GM23248 (cell line): ENCODE results near the gene OR2L2. TPM values are rescaled to one million over a fixed set of nuclear protein-coding genes. Genes with fewer than 3 reads are reported as not detected.

Experiments used
- DNase-seq: peaks from one replicate; pipeline ENCODE4 v3.0.0-alpha.2; 2015
- H2AFZ ChIP-seq: fragments of 200-600 bp; sonication (generic); 2 replicates; pipeline ENCODE4 v1.6.1; 2016; ENCODE audit warnings: antibody characterized with exemption
- H3F3A ChIP-seq: fragments of 200-600 bp; sonication (generic); 2 replicates; pipeline ENCODE4 v1.6.1; 2016; ENCODE audit warnings: mild to moderate bottlenecking, antibody characterized with exemption, mixed run types; ENCODE audit not compliant: insufficient read depth
- H3K27ac ChIP-seq: fragments of 200-600 bp; sonication (generic); 2 replicates; pipeline ENCODE4 v1.5.1; 2016; ENCODE audit warnings: mild to moderate bottlenecking
- H3K27me3 ChIP-seq: fragments of 200-600 bp; sonication (generic); replicated peaks from 2 replicates; pipeline ENCODE4 v1.6.1; 2016; ENCODE audit warnings: mild to moderate bottlenecking; ENCODE audit not compliant: insufficient read depth
- H3K36me3 ChIP-seq: fragments of 200-600 bp; sonication (generic); 2 replicates; pipeline ENCODE4 v1.6.1; 2016; ENCODE audit warnings: low read depth, mild to moderate bottlenecking
- H3K4me1 ChIP-seq: fragments of 200-600 bp; sonication (generic); 2 replicates; pipeline ENCODE4 v1.6.1; 2016; ENCODE audit warnings: mild to moderate bottlenecking; ENCODE audit not compliant: insufficient read depth
- H3K4me2 ChIP-seq: fragments of 200-600 bp; sonication (generic); one replicate; pipeline ENCODE4 v1.6.1; 2016; ENCODE audit warnings: mild to moderate bottlenecking; ENCODE audit not compliant: unreplicated experiment
- H3K4me3 ChIP-seq: fragments of 200-600 bp; sonication (generic); 2 replicates; pipeline ENCODE4 v1.5.1; 2016; ENCODE audit warnings: mild to moderate bottlenecking
- H3K79me2 ChIP-seq: fragments of 200-600 bp; sonication (generic); 2 replicates; pipeline ENCODE4 v1.6.1; 2016; ENCODE audit warnings: mild to moderate bottlenecking; ENCODE audit not compliant: insufficient read depth
- H3K9ac ChIP-seq: fragments of 200-600 bp; sonication (generic); 2 replicates; pipeline ENCODE4 v1.6.1; 2016; ENCODE audit warnings: mild to moderate bottlenecking
- H3K9me2 ChIP-seq: fragments of 200-600 bp; sonication (generic); 2 replicates; pipeline ENCODE4 v1.6.1; 2016; ENCODE audit warnings: mixed run types, mild to moderate bottlenecking, moderate library complexity; ENCODE audit not compliant: insufficient read depth
- H3K9me3 ChIP-seq: fragments of 200-600 bp; sonication (generic); one replicate; pipeline ENCODE4 v1.6.1; 2017; ENCODE audit warnings: low read depth
- H4K20me1 ChIP-seq: fragments of 200-600 bp; sonication (generic); 2 replicates; pipeline ENCODE4 v1.6.0; 2016; ENCODE audit not compliant: insufficient read depth
- EZH2 ChIP-seq: fragments of 200-600 bp; sonication (generic); IDR thresholded peaks from 2 replicates; pipeline ENCODE4 v1.6.1; 2018; ENCODE audit warnings: antibody characterized with exemption, mild to moderate bottlenecking; ENCODE audit not compliant: insufficient read depth, poor library complexity, severe bottlenecking
- EZH2phosphoT487 ChIP-seq: fragments of 200-600 bp; sonication (generic); IDR thresholded peaks from 2 replicates; pipeline ENCODE4 v1.6.1; 2018; ENCODE audit warnings: antibody characterized with exemption, moderate library complexity, mild to moderate bottlenecking, low read depth; ENCODE audit not compliant: insufficient read depth
- WGBS, 2 experiments: methylation state at CpG; one replicate each; pipeline ENCODE4 v1.1.6; 2015 to 2017; ENCODE audit warnings: low lambda C conversion rate in 2 of 2, low coverage in 1 of 2; ENCODE audit errors: missing lambda C conversion rate in 2 of 2; 5-methylcytosine and 5-hydroxymethylcytosine counted together
- in situ Hi-C: fragments of 300-500 bp; cut with MboI; formaldehyde crosslinking; loops from 2 replicates; pipeline ENCODE4 v1.15.0; 2020
- polyA plus RNA-seq: library from polyadenylated mRNA; unstranded; fragments of >200 nt; fragmentation: Nextera tagmentation; extraction: Ambion mirVana; gene quantifications from 2 replicates; pipeline ENCODE4 v1.2.1, GENCODE V29; 2016
- total RNA-seq: library from RNA; depleted of rRNA; stranded (reverse); fragments of >200 nt; shearing (Covaris generic); gene quantifications from 2 replicates; pipeline ENCODE4 v1.2.3, GENCODE V29; 2014; rRNA removed

Gene OR2L2, protein sequence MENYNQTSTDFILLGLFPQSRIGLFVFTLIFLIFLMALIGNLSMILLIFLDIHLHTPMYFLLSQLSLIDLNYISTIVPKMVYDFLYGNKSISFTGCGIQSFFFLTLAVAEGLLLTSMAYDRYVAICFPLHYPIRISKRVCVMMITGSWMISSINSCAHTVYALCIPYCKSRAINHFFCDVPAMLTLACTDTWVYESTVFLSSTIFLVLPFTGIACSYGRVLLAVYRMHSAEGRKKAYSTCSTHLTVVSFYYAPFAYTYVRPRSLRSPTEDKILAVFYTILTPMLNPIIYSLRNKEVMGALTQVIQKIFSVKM
- not detected in 2 replicates for total RNA-seq
- polyA plus RNA-seq, result not detected in 2 replicates

DNA sequence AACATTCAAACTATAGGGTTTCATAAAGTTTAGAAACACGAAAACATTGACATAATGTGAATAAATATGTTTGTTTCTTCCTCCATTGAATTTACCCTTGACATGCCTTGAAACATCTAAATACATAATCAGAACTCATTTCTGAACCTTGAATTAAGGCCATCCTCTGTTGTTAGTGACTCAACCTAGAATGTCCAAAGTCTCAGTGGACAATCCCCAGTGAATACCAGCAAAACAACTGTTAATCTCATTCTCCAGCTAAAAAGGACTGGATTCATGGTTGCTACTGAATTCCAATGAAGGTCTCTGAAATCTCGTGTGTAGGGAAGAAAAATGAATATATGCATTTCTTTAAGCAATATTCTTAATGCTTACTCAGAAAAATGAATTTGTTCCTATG, at the start of gene OR2L2:
Gene OR2L2 (plus strand): TSS at position 301 of the 400 bp plus-strand sequence. CDS start 8,198 bp downstream, outside the sequence.
- H3K4me1 ChIP-seq, result no peaks in the 10 kb centered on the region
- no peak within 1 kb of the TSS for H2AFZ ChIP-seq
- H3K4me2 ChIP-seq, result no peak within 1 kb of the TSS
- in situ Hi-C loops, result no loop called here
- H3K9me3 ChIP-seq, result no peaks in the 10 kb centered on the region
- H3K9ac ChIP-seq, result no peak within 1 kb of the TSS
- H4K20me1 ChIP-seq, result no peaks in the 10 kb centered on the region
- no peaks in the 10 kb centered on the region for H3K27me3 ChIP-seq
- TF ChIP-seq EZH2phosphoT487, result no peak
- TF ChIP-seq EZH2, result no peak
- DNase-seq, result no peak
- 3 to 4% methylated on average over 2 of the region's 2 CpGs for WGBS, 2 experiments
- H3F3A ChIP-seq, result no peaks in the 10 kb centered on the region
- H3K79me2 ChIP-seq, result no peaks in the 10 kb centered on the region
- no peak within 1 kb of the TSS for H3K4me3 ChIP-seq
- no peaks in the 10 kb centered on the region for H3K36me3 ChIP-seq
- H3K27ac ChIP-seq, result no peak within 1 kb of the TSS
- no peaks in the 10 kb centered on the region for H3K9me2 ChIP-seq

DNA sequence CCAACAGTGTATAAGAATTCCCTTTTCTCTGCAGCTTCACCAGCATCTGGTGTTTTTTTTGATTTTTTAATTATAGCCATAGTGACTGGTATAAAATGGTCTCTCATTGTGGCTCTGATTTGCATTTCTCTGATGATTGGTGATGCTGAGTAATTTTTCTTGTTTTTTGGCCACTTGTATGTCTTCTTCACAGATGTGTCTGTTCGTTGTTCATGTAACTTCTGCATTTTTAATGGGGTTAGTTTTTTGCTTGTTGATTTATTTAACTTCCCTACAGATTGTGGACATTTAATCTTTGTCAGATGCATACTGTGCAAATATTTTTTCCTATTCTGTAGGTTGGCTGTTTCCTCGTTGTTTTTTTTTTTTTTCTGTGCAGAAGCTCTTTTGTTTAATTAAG, 36.9 kb upstream of the OR2L2 start:
- Histone ChIP-seq H3K27me3 (no peaks in the 10 kb centered on the region), H3K27ac (no peak overlapping the region), H3K79me2 (no peaks in the 10 kb centered on the region), H4K20me1 (no peaks in the 10 kb centered on the region), H3K4me2 (no peak overlapping the region), H3K9me2 (no peaks in the 10 kb centered on the region), H3K4me1 (no peaks in the 10 kb centered on the region), H3K9me3 (no peaks in the 10 kb centered on the region), H3K9ac (no peak overlapping the region), H3K4me3 (no peak overlapping the region), H3F3A (no peaks in the 10 kb centered on the region), H3K36me3 (no peaks in the 10 kb centered on the region), H2AFZ (no peak overlapping the region)
- no peak for TF ChIP-seq EZH2phosphoT487
- TF ChIP-seq EZH2, result no peak
- in situ Hi-C loops, result no loop called here
- no peak for DNase-seq
- 0 to 2% methylated on average over 2 of the region's 2 CpGs for WGBS, 2 experiments

DNA sequence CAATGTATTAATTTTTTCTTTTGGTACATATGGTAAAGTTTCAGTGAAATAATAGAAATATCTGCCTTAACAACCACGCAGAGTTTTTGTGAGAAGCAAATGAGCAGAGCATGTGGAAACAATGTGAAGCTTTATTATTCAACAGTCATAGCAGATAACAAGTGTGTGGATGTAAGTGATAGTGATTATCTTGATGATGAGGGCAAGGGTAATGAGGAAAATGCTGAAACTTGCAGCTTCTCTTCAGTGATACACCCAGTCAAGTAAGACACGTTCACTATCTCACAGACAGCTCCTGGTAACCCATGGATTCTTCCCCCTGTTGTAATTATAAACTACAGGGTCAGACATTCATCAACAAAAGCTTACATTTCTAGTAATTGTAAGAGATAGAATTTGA, 31.1 kb upstream of the OR2L2 start:
- Histone ChIP-seq H3F3A (no peaks in the 10 kb centered on the region), H3K27ac (no peak overlapping the region), H3K9ac (no peak overlapping the region), H3K4me3 (no peak overlapping the region), H3K9me3 (no peaks in the 10 kb centered on the region), H3K36me3 (no peaks in the 10 kb centered on the region), H3K4me2 (no peak overlapping the region), H3K79me2 (no peaks in the 10 kb centered on the region), H3K9me2 (no peaks in the 10 kb centered on the region), H4K20me1 (no peaks in the 10 kb centered on the region), H3K4me1 (no peaks in the 10 kb centered on the region), H2AFZ (no peak overlapping the region), H3K27me3 (no peaks in the 10 kb centered on the region)
- TF ChIP-seq EZH2phosphoT487, result no peak
- no peak for TF ChIP-seq EZH2
- 1 to 2% methylated on average over 2 of the region's 2 CpGs for WGBS, 2 experiments
- in situ Hi-C loops, result no loop called here
- DNase-seq, result no peak

DNA sequence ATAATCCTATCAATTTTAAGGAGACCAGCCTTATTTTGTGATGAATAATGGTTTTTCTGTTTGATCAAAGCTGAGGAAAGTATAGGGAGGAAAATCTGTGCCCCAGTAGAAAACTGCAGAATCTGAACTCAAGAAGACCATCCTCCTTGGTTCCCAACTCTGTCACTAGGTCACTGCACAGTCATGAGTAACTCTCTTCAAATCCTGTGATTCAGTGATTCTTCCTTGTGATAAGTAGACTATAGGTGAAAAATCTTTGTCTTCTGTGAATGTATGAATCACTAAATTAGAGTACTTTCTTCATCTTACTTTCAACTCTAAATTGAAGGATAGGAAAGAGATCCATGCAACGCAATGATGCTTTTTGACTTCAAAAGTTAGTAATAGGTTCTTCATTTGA, 29.7 kb upstream of the OR2L2 start:
- H4K20me1 ChIP-seq, result no peaks in the 10 kb centered on the region
- no peaks in the 10 kb centered on the region for H3F3A ChIP-seq
- H2AFZ ChIP-seq, result no peak overlapping the region
- no peak overlapping the region for H3K9ac ChIP-seq
- no peak overlapping the region for H3K27ac ChIP-seq
- no peaks in the 10 kb centered on the region for H3K79me2 ChIP-seq
- TF ChIP-seq EZH2phosphoT487 (no peak), EZH2 (no peak)
- no peak overlapping the region for H3K4me3 ChIP-seq
- H3K4me2 ChIP-seq, result no peak overlapping the region
- in situ Hi-C loops, result no loop called here
- 37 to 40% methylated on average over 1 of the region's 1 CpG for WGBS, 2 experiments
- no peaks in the 10 kb centered on the region for H3K9me3 ChIP-seq
- H3K4me1 ChIP-seq, result no peaks in the 10 kb centered on the region
- DNase-seq, result no peak
- no peaks in the 10 kb centered on the region for H3K9me2 ChIP-seq
- no peaks in the 10 kb centered on the region for H3K27me3 ChIP-seq
- no peaks in the 10 kb centered on the region for H3K36me3 ChIP-seq
